HEK293T (cell line): Measurements from ENCODE around the gene CCSER1.
A peak's percentile ranks its signal among the peaks of the same experiment; 100 is the strongest.

Source experiments
- CTCF ChIA-PET: fragments of 350-600 bp; formaldehyde crosslinking; extraction: SDS; loops from one replicate; lab custom pipeline; 2021; ENCODE audit warnings: antibody characterized with exemption, inconsistent platforms; lab: Yijun Ruan, JAX
- POLR2A ChIA-PET: fragments of 350-600 bp; formaldehyde crosslinking; extraction: SDS; loops from one replicate; lab custom pipeline; 2020; ENCODE audit warnings: antibody characterized with exemption, inconsistent platforms; lab: Yijun Ruan, JAX
- DNase-seq: peaks from one replicate; pipeline ENCODE4 v3.0.0; 2012; ENCODE audit warnings: mixed read lengths; ENCODE audit errors: extremely low spot score
- ARNT ChIP-seq: fragments of 450-650 bp; IDR thresholded peaks from 2 replicates; pipeline ENCODE4 v1.6.1; 2017; ENCODE audit warnings: mild to moderate bottlenecking
- BHLHE40 ChIP-seq: fragments of 450-650 bp; IDR thresholded peaks from 2 replicates; pipeline ENCODE4 v1.6.1; 2016; ENCODE audit warnings: mild to moderate bottlenecking, moderate library complexity, borderline replicate concordance
- CTBP1 ChIP-seq: fragments of 450-650 bp; IDR thresholded peaks from 2 replicates; pipeline ENCODE4 v1.6.1; 2016; ENCODE audit warnings: borderline replicate concordance
- ELF4 ChIP-seq: fragments of 450-650 bp; IDR thresholded peaks from 2 replicates; pipeline ENCODE4 v1.6.1; 2017; ENCODE audit warnings: antibody characterized with exemption
- FOXA1 ChIP-seq: fragments of 450-650 bp; IDR thresholded peaks from 2 replicates; pipeline ENCODE4 v1.6.1; 2016; ENCODE audit warnings: mild to moderate bottlenecking
- FOXK2 ChIP-seq: fragments of 450-650 bp; IDR thresholded peaks from 2 replicates; pipeline ENCODE4 v1.6.1; 2016; ENCODE audit warnings: mild to moderate bottlenecking
- FOXM1 ChIP-seq: fragments of 450-650 bp; IDR thresholded peaks from 2 replicates; pipeline ENCODE4 v1.6.1; 2017; ENCODE audit warnings: mild to moderate bottlenecking, borderline replicate concordance
- HDGF ChIP-seq: fragments of 450-650 bp; IDR thresholded peaks from 2 replicates; pipeline ENCODE4 v1.6.1; 2017; ENCODE audit warnings: antibody characterized with exemption, borderline replicate concordance
- L3MBTL2 ChIP-seq: fragments of 450-650 bp; conservative IDR thresholded peaks from 2 replicates; pipeline ENCODE4 v1.6.1; 2016; ENCODE audit warnings: mild to moderate bottlenecking
- LEF1 ChIP-seq: fragments of 450-650 bp; IDR thresholded peaks from 2 replicates; pipeline ENCODE4 v1.6.1; 2017; ENCODE audit warnings: mild to moderate bottlenecking, borderline replicate concordance
- NFRKB ChIP-seq: fragments of 450-650 bp; IDR thresholded peaks from 2 replicates; pipeline ENCODE4 v1.6.1; 2016; ENCODE audit warnings: mild to moderate bottlenecking, moderate library complexity
- SP1 ChIP-seq: fragments of 450-650 bp; IDR thresholded peaks from 2 replicates; pipeline ENCODE4 v1.6.1; 2017
- SUZ12 ChIP-seq: fragments of 450-650 bp; IDR thresholded peaks from 2 replicates; pipeline ENCODE4 v1.6.1; 2016; ENCODE audit warnings: mild to moderate bottlenecking
- TARDBP ChIP-seq: fragments of 450-650 bp; IDR thresholded peaks from 2 replicates; pipeline ENCODE4 v1.6.1; 2016
- ZNF384 ChIP-seq: fragments of 450-650 bp; IDR thresholded peaks from 2 replicates; pipeline ENCODE4 v1.6.1; 2016
- TF ChIP-seq, protein P1 (sequence below): fragments of 450-650 bp; IDR thresholded peaks from 2 replicates; pipeline ENCODE4 v1.6.1; 2016

The CCSER1 gene

GRCh38 chr4:91035276-91035675 lies 908.1 kb downstream of the CCSER1 start:
- POLR2A ChIA-PET, result no interaction called here
- TF ChIP-seq ZNF384 (no peak), ELF4 (no peak), LEF1 (no peak), HDGF (no peak), L3MBTL2 (no peak)
- no peak for DNase-seq
- CTCF ChIA-PET, result no interaction called here

- TF ChIP-seq BHLHE40 (no peak), ARNT (no peak), L3MBTL2 (no peak), ELF4 (no peak), SP1 (no peak), CTBP1 (no peak), ZNF384 (no peak), NFRKB (no peak), LEF1 (no peak), SUZ12 (no peak), TARDBP (no peak), FOXA1 (no peak), HDGF (no peak), FOXM1 (no peak), FOXK2 (no peak)
- TF ChIP-seq, protein P1, sequence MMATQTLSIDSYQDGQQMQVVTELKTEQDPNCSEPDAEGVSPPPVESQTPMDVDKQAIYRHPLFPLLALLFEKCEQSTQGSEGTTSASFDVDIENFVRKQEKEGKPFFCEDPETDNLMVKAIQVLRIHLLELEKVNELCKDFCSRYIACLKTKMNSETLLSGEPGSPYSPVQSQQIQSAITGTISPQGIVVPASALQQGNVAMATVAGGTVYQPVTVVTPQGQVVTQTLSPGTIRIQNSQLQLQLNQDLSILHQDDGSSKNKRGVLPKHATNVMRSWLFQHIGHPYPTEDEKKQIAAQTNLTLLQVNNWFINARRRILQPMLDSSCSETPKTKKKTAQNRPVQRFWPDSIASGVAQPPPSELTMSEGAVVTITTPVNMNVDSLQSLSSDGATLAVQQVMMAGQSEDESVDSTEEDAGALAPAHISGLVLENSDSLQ, result no peak
- POLR2A ChIA-PET, result no interaction called here
- CTCF ChIA-PET, result no interaction called here
- no peak for DNase-seq
These were observed 910.8 kb downstream of the CCSER1 start for GRCh38 chr4:91037951-91038350.

- no peak for DNase-seq
- ChIA-PET CTCF (no interaction called here), POLR2A (no interaction called here)
- TF ChIP-seq ZNF384 (no peak), TARDBP (no peak), BHLHE40 (no peak), SUZ12 (no peak), NFRKB (no peak), FOXK2 (no peak), SP1 (no peak), CTBP1 (no peak), LEF1 (no peak), FOXM1 (no peak), HDGF (no peak), ELF4 (no peak), FOXA1 (no peak), L3MBTL2 (no peak), ARNT (no peak)
- TF ChIP-seq, protein P1, result no peak
These were observed 930.7 kb downstream of the CCSER1 start for GRCh38 chr4:91057871-91058270.

GRCh38 chr4:91058345-91058744 lies 931.2 kb downstream of the CCSER1 start:
- POLR2A ChIA-PET, result no interaction called here
- CTCF ChIA-PET, result no interaction called here
- TF ChIP-seq FOXK2 (no peak), LEF1 (no peak)
- no peak for DNase-seq

DNA sequence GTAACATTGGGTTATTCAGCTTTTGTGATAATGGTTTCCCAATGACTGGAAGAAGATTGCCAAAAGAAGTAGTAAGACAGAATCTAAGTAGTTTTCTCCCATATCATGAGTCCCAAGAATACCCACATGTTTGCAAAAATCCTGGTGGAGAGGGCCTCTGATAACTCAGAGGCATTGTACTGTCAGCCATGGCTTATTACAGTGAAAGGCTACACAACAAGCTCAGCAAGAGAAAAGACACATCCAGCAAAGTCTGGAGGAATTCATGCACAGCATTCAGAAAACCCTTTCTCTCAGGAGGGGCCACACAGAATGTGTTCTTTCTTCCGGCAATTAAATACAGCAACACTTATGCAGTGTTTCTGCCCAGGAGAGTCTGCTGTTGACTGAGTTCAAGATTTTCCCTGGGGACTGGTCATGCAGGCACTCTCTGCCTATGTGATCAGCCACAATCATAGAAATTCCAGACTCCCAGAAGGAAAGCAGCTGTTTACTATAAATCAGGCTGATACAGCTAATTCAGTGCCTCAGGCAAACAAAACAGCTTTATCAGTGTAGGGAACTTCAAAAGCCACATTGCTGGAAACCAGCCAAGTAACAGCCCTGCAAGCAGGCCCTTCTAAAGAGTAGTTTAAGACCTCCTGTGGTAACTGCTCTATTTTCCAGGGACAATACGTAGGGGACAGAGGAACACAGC lies 937.1 kb downstream of the CCSER1 start:
- peak; percentile 60 for DNase-seq
- TF ChIP-seq SP1 (no peak), NFRKB (no peak), ELF4 (no peak), LEF1 (no peak), ARNT (no peak), ZNF384 (no peak), FOXK2 (peak; percentile 40; the same call in 1 of the 2 replicates), SUZ12 (no peak), BHLHE40 (no peak), FOXM1 (0 out of 2 replicates have a peak, but pooled peaks have one; percentile 37), L3MBTL2 (no peak), CTBP1 (peak; percentile 83)
- TF ChIP-seq, protein P1, result peak; percentile 91
- POLR2A ChIA-PET, result no interaction called here
- CTCF ChIA-PET, result no interaction called here

GRCh38 chr4:91065117-91065516 lies 937.9 kb downstream of the CCSER1 start:
- TF ChIP-seq SUZ12, result no peak
- TF ChIP-seq FOXM1, result no peak
- no peak for TF ChIP-seq L3MBTL2
- no peak for TF ChIP-seq HDGF
- TF ChIP-seq ZNF384, result no peak
- no peak for TF ChIP-seq FOXK2
- no peak for TF ChIP-seq BHLHE40
- no peak for TF ChIP-seq LEF1
- TF ChIP-seq SP1, result no peak
- no peak for TF ChIP-seq FOXA1
- no peak for TF ChIP-seq ELF4
- no peak for TF ChIP-seq NFRKB
- no peak for TF ChIP-seq CTBP1
- TF ChIP-seq TARDBP, result no peak
- TF ChIP-seq ARNT, result no peak
- TF ChIP-seq, protein P1, result no peak
- no peak for DNase-seq
- ChIA-PET CTCF (no interaction called here), POLR2A (no interaction called here)
